SK-N-SH (cell line): Measurements from ENCODE around the gene TEAD1. TPM values are rescaled to one million over a fixed set of nuclear protein-coding genes. Genes with fewer than 3 reads are reported as not detected.

Experiments
- CTCF ChIA-PET: fragments of 300-600, 350-600 bp; formaldehyde crosslinking; extraction: SDS; loops from one replicate; lab custom pipeline; 2021; lab: Yijun Ruan, JAX
- POLR2A ChIA-PET: fragments of 350-600 bp; sonication (Branson Sonifier 250); formaldehyde crosslinking; extraction: SDS; loops from one replicate; lab custom pipeline; 2020; ENCODE audit warnings: antibody characterized with exemption, inconsistent platforms; lab: Yijun Ruan, JAX
- DNase-seq: peaks from one replicate; pipeline ENCODE4 v3.0.0; 2012
- H2AFZ ChIP-seq: fragments of 200-600 bp; sonication (generic); 2 replicates; pipeline ENCODE4 v1.8.1; 2016; ENCODE audit warnings: antibody characterized with exemption, mild to moderate bottlenecking, low read depth
- H3F3A ChIP-seq: fragments of 200-600 bp; sonication (generic); replicated peaks from 2 replicates; pipeline ENCODE3; 2016; ENCODE audit warnings: antibody characterized with exemption, mild to moderate bottlenecking; ENCODE audit not compliant: insufficient read depth
- H3K27ac ChIP-seq, 2 experiments: fragments of 200-500 bp in 1 of 2; fragments of 200-600 bp in 1 of 2; sonication (Bioruptor generic) in 1 of 2; sonication (generic), shearing (Covaris generic) in 1 of 2; 2 replicates each; pipeline versions ENCODE4 v1.5.1 to v1.6.1; 2014 to 2016; ENCODE audit warnings: low read depth in 2 of 2, inconsistent platforms in 1 of 2, low read length in 1 of 2, mild to moderate bottlenecking in 1 of 2, mixed read lengths in 1 of 2
- H3K27me3 ChIP-seq: fragments of 200-600 bp; sonication (generic), shearing (Covaris generic); 2 replicates; pipeline ENCODE4 v1.6.1; 2016; ENCODE audit warnings: mixed run types; ENCODE audit not compliant: insufficient read depth
- H3K36me3 ChIP-seq, 2 experiments: fragments of 200-500 bp in 1 of 2; fragments of 200-600 bp in 1 of 2; sonication (Bioruptor generic) in 1 of 2; sonication (generic) in 1 of 2; replicated peaks in 1 of 2; 2 replicates each; pipeline versions ENCODE3 to v1.5.1; 2014 to 2016; ENCODE audit warnings: low read length in 1 of 2, mild to moderate bottlenecking in 1 of 2; ENCODE audit not compliant: insufficient read depth in 2 of 2, control insufficient read depth in 1 of 2
- H3K4me1 ChIP-seq, 2 experiments: fragments of 200-500 bp in 1 of 2; fragments of 200-600 bp in 1 of 2; sonication (Bioruptor generic) in 1 of 2; sonication (generic), shearing (Covaris generic) in 1 of 2; 2 replicates each; pipeline versions ENCODE4 v1.5.1 to v1.6.1; 2014 to 2016; ENCODE audit warnings: low read depth in 1 of 2, low read length in 1 of 2, mixed run types in 1 of 2; ENCODE audit not compliant: insufficient read depth in 2 of 2, control insufficient read depth in 1 of 2
- H3K4me2 ChIP-seq: fragments of 200-600 bp; sonication (generic), shearing (Covaris generic); 2 replicates; pipeline ENCODE4 v1.6.1; 2017; ENCODE audit warnings: mixed run types
- H3K4me3 ChIP-seq, 2 experiments: fragments of 200-500 bp in 1 of 2; fragments of 200-600 bp in 1 of 2; sonication (Bioruptor generic) in 1 of 2; sonication (generic), shearing (Covaris generic) in 1 of 2; 2 replicates each; pipeline versions ENCODE4 v1.5.1 to v1.8.1; 2014 to 2016; ENCODE audit warnings: low read depth in 2 of 2, inconsistent platforms in 1 of 2, low read length in 1 of 2, mild to moderate bottlenecking in 1 of 2, mixed read lengths in 1 of 2, moderate library complexity in 1 of 2
- H3K79me2 ChIP-seq: fragments of 200-600 bp; sonication (generic); 2 replicates; pipeline ENCODE4 v1.8.1; 2017; ENCODE audit warnings: mild to moderate bottlenecking; ENCODE audit not compliant: insufficient read depth
- H3K9ac ChIP-seq: fragments of 200-600 bp; sonication (generic); 2 replicates; pipeline ENCODE4 v1.6.1; 2017; ENCODE audit warnings: mixed run types
- H3K9me2 ChIP-seq: fragments of 200-600 bp; sonication (generic); 2 replicates; pipeline ENCODE4 v1.6.1; 2017; ENCODE audit warnings: mixed run types
- H3K9me3 ChIP-seq: fragments of 200-600 bp; sonication (generic); 2 replicates; pipeline ENCODE4 v1.6.1; 2017; ENCODE audit warnings: mixed run types, mild to moderate bottlenecking, moderate library complexity
- H4K20me1 ChIP-seq: fragments of 200-600 bp; sonication (generic); 2 replicates; pipeline ENCODE4 v1.6.1; 2017; ENCODE audit warnings: mild to moderate bottlenecking, mixed run types; ENCODE audit not compliant: insufficient read depth
- CHD2 ChIP-seq: fragments of 150-350 bp; IDR thresholded peaks from 2 replicates; pipeline ENCODE4 v1.6.1; 2018; ENCODE audit warnings: low read length; ENCODE audit not compliant: partially characterized antibody
- ELF1 ChIP-seq: IDR thresholded peaks from 2 replicates; pipeline ENCODE4 v1.4.0; 2012
- EP300 ChIP-seq, 2 experiments: IDR thresholded peaks; 2 replicates each; pipeline versions ENCODE4 v1.4.0 to v1.6.1; 2012; ENCODE audit warnings: borderline replicate concordance in 1 of 2, low read depth in 1 of 2, low read length in 1 of 2
- FOXM1 ChIP-seq: IDR thresholded peaks from 2 replicates; pipeline ENCODE4 v1.4.0; 2012; ENCODE audit warnings: low read depth, mild to moderate bottlenecking
- GABPA ChIP-seq: IDR thresholded peaks from 2 replicates; pipeline ENCODE4 v1.4.0; 2012; ENCODE audit warnings: low read depth, mild to moderate bottlenecking
- IRF3 ChIP-seq: fragments of 150-350 bp; IDR thresholded peaks from 2 replicates; pipeline ENCODE4 v1.6.1; 2016; ENCODE audit warnings: mild to moderate bottlenecking, low read depth, low read length
- JUND ChIP-seq: IDR thresholded peaks from 2 replicates; pipeline ENCODE4 v1.4.0; 2012
- MAX ChIP-seq: IDR thresholded peaks from 2 replicates; pipeline ENCODE4 v1.4.0; 2012; ENCODE audit warnings: low read depth
- MEF2A ChIP-seq: IDR thresholded peaks from 2 replicates; pipeline ENCODE4 v1.4.0; 2012; ENCODE audit warnings: low read depth, borderline replicate concordance
- PBX3 ChIP-seq: IDR thresholded peaks from 2 replicates; pipeline ENCODE4; 2012
- POLR2AphosphoS5 ChIP-seq: IDR thresholded peaks from 2 replicates; pipeline ENCODE4 v1.6.1; 2012; ENCODE audit warnings: low read depth, low read length
- RAD21 ChIP-seq: IDR thresholded peaks from 2 replicates; pipeline ENCODE4 v1.6.1; 2012; ENCODE audit warnings: mild to moderate bottlenecking, low read length
- REST ChIP-seq: IDR thresholded peaks from 2 replicates; pipeline ENCODE4 v1.6.1; 2012; ENCODE audit warnings: mild to moderate bottlenecking, low read depth, low read length, moderate library complexity
- SMC3 ChIP-seq: IDR thresholded peaks from 2 replicates; pipeline ENCODE4 v1.6.1; 2012; ENCODE audit warnings: low read depth, low read length, improper control_type of control experiment
- TAF1 ChIP-seq: IDR thresholded peaks from 2 replicates; pipeline ENCODE4 v1.6.1; 2012; ENCODE audit warnings: low read depth, mild to moderate bottlenecking, low read length, moderate library complexity, borderline replicate concordance
- TEAD4 ChIP-seq: IDR thresholded peaks from 2 replicates; pipeline ENCODE4 v1.4.0; 2012; ENCODE audit warnings: mild to moderate bottlenecking, borderline replicate concordance; ENCODE audit not compliant: insufficient read depth
- USF2 ChIP-seq: fragments of 150-350 bp; IDR thresholded peaks from 2 replicates; pipeline ENCODE4 v1.6.1; 2017; ENCODE audit warnings: antibody characterized with exemption, low read length, low read depth, borderline replicate concordance
- WGBS: methylation state at CpG from one replicate; pipeline ENCODE4 v1.1.6; 2017; ENCODE audit warnings: low lambda C conversion rate; 5-methylcytosine and 5-hydroxymethylcytosine counted together
- polyA plus RNA-seq, 3 experiments: library from polyadenylated mRNA; depleted of rRNA; stranded (reverse); fragments of >200 nt; gene quantifications; 2 replicates each; pipeline ENCODE4 v1.2.3, GENCODE V29; 2012

The TEAD1 gene
- polyA plus RNA-seq, 1 of the 3 experiments (the other 2 are of a cell fraction) = 31.2 TPM

GRCh38 chr11:12754021-12754420 is 79.8 kb downstream of the TEAD1 start:
- H3K9me2 ChIP-seq = no peaks in the 10 kb centered on the region
- DNase-seq = no peak
- no peaks in the 10 kb centered on the region for H3K36me3 ChIP-seq
- H2AFZ ChIP-seq = no peak overlapping the region
- H4K20me1 ChIP-seq = peaks cover 96% of the 10 kb centered on the region
- no peak overlapping the region for H3K9ac ChIP-seq
- H3K27me3 ChIP-seq = no peaks in the 10 kb centered on the region
- no peak overlapping the region; a peak in 1 of 4 replicates for H3K27ac ChIP-seq
- peaks cover 10% of the 10 kb centered on the region for H3F3A ChIP-seq
- peaks cover 20 to 24% of the 10 kb centered on the region in 2 experiments; a peak in 3 of 4 replicates for H3K4me1 ChIP-seq
- peaks cover 100% of the 10 kb centered on the region for H3K79me2 ChIP-seq
- no peak overlapping the region for H3K4me3 ChIP-seq
- POLR2A ChIA-PET = no interaction called here
- H3K9me3 ChIP-seq = no peaks in the 10 kb centered on the region
- no peak overlapping the region for H3K4me2 ChIP-seq
- TF ChIP-seq MAX = no peak
- no peak for TF ChIP-seq JUND
- TF ChIP-seq TAF1 = no peak
- TF ChIP-seq POLR2AphosphoS5 = no peak
- no peak for TF ChIP-seq MEF2A
- TF ChIP-seq REST = no peak
- TF ChIP-seq RAD21 = no peak
- TF ChIP-seq TEAD4 = no peak
- TF ChIP-seq ELF1 = no peak
- no peak for TF ChIP-seq EP300 (IDR thresholded peaks at IDR 0.05; ENCODE audit: borderline replicate concordance in 1 of 2, low read depth in 1 of 2, low read length in 1 of 2)
- no peak for TF ChIP-seq IRF3
- TF ChIP-seq, all 33 proteins: peak for 0
- WGBS = 72% methylated on average over 3 of the region's 3 CpGs
- CTCF ChIA-PET = interaction anchor here (1.3 to 1.6 kb wide), 2 partner anchors 11 to 29 kb away, joined by 3 to 4 read pairs; no protein-coding TSS in a partner anchor

GRCh38 chr11:12754582-12755234 is 80.5 kb downstream of the TEAD1 start:
- Histone ChIP-seq H3K27ac (peak overlapping the region in 1 of 2 experiments; percentile 52; a peak in 1 of 4 replicates), H3K4me2 (no peak overlapping the region), H3K4me1 (peaks cover 20% of the 10 kb centered on the region in 2 experiments; a peak in 3 of 4 replicates), H4K20me1 (peaks cover 96% of the 10 kb centered on the region), H3K9me2 (no peaks in the 10 kb centered on the region), H3F3A (peaks cover 10% of the 10 kb centered on the region), H3K9ac (no peak overlapping the region), H3K36me3 (no peaks in the 10 kb centered on the region), H2AFZ (no peak overlapping the region), H3K27me3 (no peaks in the 10 kb centered on the region), H3K9me3 (no peaks in the 10 kb centered on the region), H3K4me3 (no peak overlapping the region), H3K79me2 (peaks cover 100% of the 10 kb centered on the region)
- ChIA-PET CTCF (interaction anchor here (0.8 to 1.6 kb wide), 4 partner anchors 10 to 54 kb away, joined by 3 to 4 read pairs (median 3); no protein-coding TSS in a partner anchor), POLR2A (no interaction called here)
- 82% methylated on average over 3 of the region's 3 CpGs for WGBS
- no peak for DNase-seq
- TF ChIP-seq CHD2 (no peak), SMC3 (no peak), IRF3 (no peak), FOXM1 (no peak), USF2 (no peak), MAX (no peak), TAF1 (no peak), JUND (no peak), PBX3 (no peak), EP300 (IDR thresholded peaks at IDR 0.05; ENCODE audit: borderline replicate concordance in 1 of 2, low read depth in 1 of 2, low read length in 1 of 2) (no peak), GABPA (no peak)
